ENCODE measurements around the gene ZNF277.

The ZNF277 gene

GRCh38 chr7:112357136-112357535 is 150.6 kb downstream of the ZNF277 start:
- DNase-seq (ENCODE audit: low read depth), result no peak

GRCh38 chr7:112358513-112358912 is 152.0 kb downstream of the ZNF277 start:
- no peak for DNase-seq (ENCODE audit: low read depth)

- DNase-seq (ENCODE audit: low read depth), result no peak
Measured at GRCh38 chr7:112359086-112359485, 152.6 kb downstream of the ZNF277 start.

- no peak for DNase-seq (ENCODE audit: low read depth)
Measured at GRCh38 chr7:112360681-112361080, 154.2 kb downstream of the ZNF277 start.

- DNase-seq (ENCODE audit: low read depth), result no peak
Measured at GRCh38 chr7:112361154-112361553, 154.7 kb downstream of the ZNF277 start.

- no peak for DNase-seq (ENCODE audit: low read depth)
Measured at GRCh38 chr7:112362053-112362650, 155.7 kb downstream of the ZNF277 start.

GRCh38 chr7:112362731-112363131 is 156.2 kb downstream of the ZNF277 start:
- no peak for DNase-seq (ENCODE audit: low read depth)

- DNase-seq (ENCODE audit: low read depth), result no peak
Measured at GRCh38 chr7:112364388-112364787, 157.9 kb downstream of the ZNF277 start.

GRCh38 chr7:112365551-112365950 is 159.1 kb downstream of the ZNF277 start:
- DNase-seq (ENCODE audit: low read depth), result no peak

- no peak for DNase-seq (ENCODE audit: low read depth)
Measured at GRCh38 chr7:112366886-112367285, 160.4 kb downstream of the ZNF277 start.

- no peak for DNase-seq (ENCODE audit: low read depth)
Measured at GRCh38 chr7:112370436-112370835, 163.9 kb downstream of the ZNF277 start.

- DNase-seq (ENCODE audit: low read depth), result no peak
Measured at GRCh38 chr7:112371701-112372100, 165.2 kb downstream of the ZNF277 start.

- DNase-seq (ENCODE audit: low read depth), result no peak
Measured at GRCh38 chr7:112372101-112372500, 165.6 kb downstream of the ZNF277 start.

- no peak for DNase-seq (ENCODE audit: low read depth)
Measured at GRCh38 chr7:112377593-112377992, 171.1 kb downstream of the ZNF277 start.

- no peak for DNase-seq (ENCODE audit: low read depth)
Measured at GRCh38 chr7:112381311-112382091, 175.0 kb downstream of the ZNF277 start.

- no peak for DNase-seq (ENCODE audit: low read depth)
Measured at GRCh38 chr7:112383671-112384417, 177.3 kb downstream of the ZNF277 start.

- no peak for DNase-seq (ENCODE audit: low read depth)
Measured at GRCh38 chr7:112385516-112385915, 179.0 kb downstream of the ZNF277 start.

GRCh38 chr7:112386619-112387018 is 180.1 kb downstream of the ZNF277 start:
- DNase-seq (ENCODE audit: low read depth), result no peak

GRCh38 chr7:112390167-112390566 is 183.7 kb downstream of the ZNF277 start:
- DNase-seq (ENCODE audit: low read depth), result no peak

- DNase-seq (ENCODE audit: low read depth), result peak; percentile 53
Measured at GRCh38 chr7:112391079-112391821, 184.8 kb downstream of the ZNF277 start.

- DNase-seq (ENCODE audit: low read depth), result peak; percentile 73
Measured at GRCh38 chr7:112391841-112392286, 185.4 kb downstream of the ZNF277 start.
